ENCODE data around the gene TFPT. TPM values are rescaled to one million over a fixed set of nuclear protein-coding genes. Genes with fewer than 3 reads are reported as not detected.

Gene TFPT, protein sequence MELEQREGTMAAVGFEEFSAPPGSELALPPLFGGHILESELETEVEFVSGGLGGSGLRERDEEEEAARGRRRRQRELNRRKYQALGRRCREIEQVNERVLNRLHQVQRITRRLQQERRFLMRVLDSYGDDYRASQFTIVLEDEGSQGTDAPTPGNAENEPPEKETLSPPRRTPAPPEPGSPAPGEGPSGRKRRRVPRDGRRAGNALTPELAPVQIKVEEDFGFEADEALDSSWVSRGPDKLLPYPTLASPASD
- total RNA-seq = 11.7 and 16.4 TPM in 2 replicates

DNA sequence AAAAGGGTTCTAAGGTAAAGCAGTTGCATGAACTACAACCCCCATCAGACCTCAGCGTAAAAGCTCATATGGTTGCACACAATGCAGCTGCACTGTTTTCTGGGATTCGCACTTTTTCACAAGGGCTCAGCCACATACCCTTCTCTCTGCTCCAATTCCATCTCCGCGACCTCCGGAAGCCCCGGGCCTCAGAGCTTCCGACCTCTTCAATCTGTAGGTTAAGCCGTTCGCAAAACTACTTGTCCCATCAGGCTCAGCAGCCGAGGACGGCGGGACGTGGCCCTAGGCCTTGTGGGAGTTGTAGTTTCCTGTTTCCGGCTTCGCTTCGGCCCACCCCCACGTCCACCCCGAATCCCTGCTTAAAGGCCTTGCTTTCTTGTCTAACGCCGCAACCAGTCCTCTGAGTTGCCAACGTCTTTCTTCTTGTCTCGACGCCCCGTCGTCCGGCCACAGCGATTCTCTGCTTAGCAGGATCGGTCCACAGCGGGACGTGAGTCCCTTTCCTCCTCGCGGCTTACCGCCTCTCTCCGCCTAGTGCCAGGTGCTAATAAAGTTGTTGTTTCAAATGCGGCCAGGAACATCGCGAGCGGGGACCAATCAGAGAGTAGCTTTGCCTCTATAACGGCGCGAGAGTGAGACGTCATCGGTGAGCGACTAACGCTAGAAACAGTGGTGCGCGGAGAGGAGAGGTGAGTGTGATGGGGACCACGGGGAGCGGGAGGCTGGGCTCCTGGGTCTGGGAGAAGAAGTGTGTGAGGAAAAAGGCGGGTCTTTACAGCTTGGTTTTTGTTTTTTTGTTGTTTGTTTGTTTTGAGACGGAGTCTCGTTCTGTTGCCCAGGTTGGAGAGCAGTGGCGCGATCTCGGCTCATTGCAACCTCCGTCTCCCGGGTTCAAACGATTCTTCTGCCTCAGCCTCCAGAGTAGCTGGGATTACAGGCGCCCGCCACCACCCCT lies at the start of gene TFPT, which contains the start of gene PRPF31:
Gene TFPT (minus strand): TSS at position 549 of the 955 bp plus-strand sequence. CDS start 388 bp downstream, at position 161.
Gene PRPF31 (plus strand): TSS at position 646 of the 955 bp plus-strand sequence. CDS start 2,525 bp downstream, outside the sequence.

DNA sequence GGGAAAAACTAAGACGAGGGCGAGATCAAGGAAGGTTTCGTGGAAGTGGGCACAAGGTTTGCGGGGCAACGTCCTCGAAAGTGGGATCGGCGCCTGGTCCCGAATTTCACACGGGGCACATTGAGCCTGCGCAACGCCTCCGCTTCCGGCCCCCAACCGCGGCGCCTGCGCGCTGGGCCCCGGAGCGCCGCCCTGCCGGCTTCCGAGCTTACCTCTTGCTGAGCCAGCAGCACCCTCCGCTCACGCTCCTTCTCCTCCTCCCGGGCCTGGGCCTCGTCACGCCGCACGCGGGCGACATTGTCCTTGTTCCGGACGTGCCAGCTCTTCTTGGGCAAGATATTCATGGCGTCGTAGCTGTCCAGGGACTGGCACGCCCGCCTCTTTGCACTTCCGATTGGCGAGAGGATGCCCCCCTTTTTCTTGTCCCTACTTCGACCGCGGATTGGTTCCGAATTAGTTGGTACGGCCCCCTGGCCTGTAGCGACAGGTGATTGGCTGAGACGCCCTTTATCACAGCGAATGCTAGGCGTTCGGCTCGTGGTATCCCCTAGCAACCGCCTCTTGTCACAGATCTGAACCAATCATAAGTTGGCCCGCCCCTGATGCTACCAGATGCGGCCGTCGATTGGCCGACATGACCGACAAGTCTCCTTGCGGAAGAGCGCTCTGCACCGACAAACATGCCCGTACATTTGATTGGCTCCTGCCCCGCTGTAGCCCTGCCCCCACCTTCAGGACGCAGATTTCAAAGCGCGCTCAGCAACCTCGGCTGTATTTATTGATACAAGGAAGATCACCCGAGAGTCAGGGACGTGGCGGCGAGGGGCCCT lies 44.1 kb upstream of the TFPT start, which contains the start of gene LENG1:
Gene LENG1 (minus strand): TSS at position 370 of the 830 bp plus-strand sequence. CDS start 26 bp downstream, at position 344.

DNA sequence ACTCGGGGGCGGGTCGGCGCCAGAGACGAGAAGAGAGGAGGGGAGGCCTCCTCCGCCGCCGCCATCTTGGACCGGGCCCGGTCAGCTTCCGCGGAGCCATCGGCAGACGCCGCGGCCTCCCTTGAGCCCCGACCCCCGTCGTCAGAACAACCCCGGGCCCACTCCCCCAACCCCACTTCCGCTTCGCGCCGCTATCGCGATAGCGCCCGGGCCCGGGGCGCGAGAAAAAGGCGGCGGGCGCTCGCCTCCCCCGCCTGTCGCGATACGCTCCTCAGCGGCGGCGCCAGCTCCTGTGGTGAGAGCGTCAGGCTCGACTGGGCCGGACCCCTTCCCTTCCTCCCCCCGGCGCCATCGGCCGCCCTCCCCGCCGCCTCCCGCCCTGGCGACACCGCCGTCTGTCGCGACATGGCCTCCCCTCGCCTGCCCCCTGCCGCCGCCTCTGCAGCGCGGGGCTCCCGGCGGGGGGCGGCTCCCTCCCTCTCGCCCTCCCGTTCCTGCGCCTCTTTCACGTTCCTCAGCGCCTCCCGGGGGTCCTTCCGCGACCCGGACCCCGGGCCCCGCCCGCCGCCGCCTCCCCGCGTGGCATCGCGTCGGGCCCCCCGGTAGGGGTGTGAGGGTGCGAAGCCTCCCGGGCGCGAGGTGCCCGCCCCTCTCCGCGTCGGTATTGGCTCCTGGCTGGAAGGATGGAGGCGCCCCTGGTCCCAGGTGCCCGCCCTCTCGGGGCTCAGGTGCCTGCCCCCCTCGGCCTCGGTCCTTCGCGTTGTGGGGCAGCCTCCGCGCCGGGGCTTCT lies 22.4 kb upstream of the TFPT start, which contains the start of gene CNOT3:
Gene CNOT3 (plus strand): TSS at position 64 of the 790 bp plus-strand sequence. CDS start 5,217 bp downstream, outside the sequence.

DNA sequence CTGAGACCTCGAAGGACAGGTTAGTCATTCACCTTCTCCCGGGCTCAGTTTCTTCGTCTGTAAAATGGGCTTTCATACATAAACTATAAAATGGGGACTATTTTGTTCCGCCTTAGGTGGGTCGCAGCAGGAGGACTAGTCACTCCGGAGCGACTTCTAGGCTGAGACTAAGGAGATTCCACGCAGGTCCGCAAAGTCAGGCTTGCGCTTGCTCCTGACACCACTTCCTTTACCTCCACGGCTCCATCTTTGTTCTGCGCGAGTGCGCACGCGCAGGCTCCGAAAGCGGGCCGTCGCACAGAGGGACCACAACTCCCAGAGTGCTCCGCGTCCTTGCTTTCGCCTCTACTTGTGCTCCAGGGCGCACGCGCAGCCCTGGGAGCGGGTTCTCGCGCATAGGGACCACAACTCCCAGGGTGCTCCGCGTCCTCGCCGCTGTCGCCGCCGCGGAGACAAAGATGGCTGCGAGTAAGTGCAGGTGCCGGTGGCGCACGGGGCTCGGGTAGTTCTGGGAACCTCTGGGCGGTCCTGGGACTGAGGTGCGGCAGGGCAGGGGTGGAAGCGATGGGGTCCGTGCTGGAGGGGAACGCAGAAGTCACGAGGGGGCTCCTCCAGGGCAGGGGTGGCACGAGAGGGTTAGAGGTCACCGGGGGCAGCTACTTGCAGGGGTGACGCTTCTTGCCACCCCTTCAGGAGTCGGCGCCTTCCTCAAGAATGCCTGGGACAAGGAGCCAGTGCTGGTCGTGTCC lies 12.9 kb downstream of the TFPT start, which contains the start of gene NDUFA3:
Gene NDUFA3 (plus strand): TSS at position 435 of the 749 bp plus-strand sequence. CDS start 24 bp downstream, at position 459.

DNA sequence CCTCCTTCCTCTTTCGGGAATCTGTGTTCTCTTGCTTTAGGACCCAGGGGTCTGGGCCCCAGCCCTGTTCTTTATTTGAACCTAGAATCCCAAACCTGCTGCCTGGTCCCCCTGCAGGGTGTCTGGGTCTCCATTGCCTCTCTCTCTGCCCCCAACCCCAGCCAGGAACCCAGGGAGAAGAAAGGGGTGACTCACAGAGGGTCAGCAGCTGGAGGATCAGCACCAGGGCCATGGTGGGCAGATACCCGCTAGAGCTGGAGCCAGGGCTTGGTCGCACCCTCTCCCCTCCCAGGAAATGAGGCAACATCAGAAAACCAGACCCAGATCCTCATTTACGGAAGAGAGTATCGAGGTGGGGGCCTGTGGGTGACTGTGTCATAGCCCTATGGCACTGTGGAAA lies 14.9 kb downstream of the TFPT start, which contains the start of gene OSCAR:
Gene OSCAR (minus strand): TSS at position 243 of the 400 bp plus-strand sequence. CDS start 11 bp downstream, at position 232.

DNA sequence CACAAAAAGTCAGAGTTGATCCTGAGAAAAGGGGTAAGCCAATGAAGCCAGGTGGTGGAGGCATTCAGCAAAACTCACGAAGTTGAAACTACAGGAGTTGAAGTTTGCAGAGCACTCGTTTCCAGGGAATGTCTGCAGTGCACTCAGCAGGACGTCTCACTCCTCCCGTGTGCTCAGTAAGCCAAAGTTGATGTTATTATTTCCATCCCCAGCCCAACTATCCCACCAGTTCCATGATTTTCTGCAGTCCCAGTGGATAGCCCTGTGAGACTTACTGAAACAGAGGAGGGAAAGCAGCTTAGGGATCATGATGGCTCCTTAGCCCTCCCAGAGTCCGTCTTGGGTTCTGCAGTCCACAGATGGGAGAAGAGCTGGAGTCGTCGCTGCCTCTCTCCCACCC lies 34.4 kb downstream of the TFPT start, which contains the start of gene TARM1:
Gene TARM1 (minus strand): TSS at position 334 of the 400 bp plus-strand sequence. CDS start 25 bp downstream, at position 309.

DNA sequence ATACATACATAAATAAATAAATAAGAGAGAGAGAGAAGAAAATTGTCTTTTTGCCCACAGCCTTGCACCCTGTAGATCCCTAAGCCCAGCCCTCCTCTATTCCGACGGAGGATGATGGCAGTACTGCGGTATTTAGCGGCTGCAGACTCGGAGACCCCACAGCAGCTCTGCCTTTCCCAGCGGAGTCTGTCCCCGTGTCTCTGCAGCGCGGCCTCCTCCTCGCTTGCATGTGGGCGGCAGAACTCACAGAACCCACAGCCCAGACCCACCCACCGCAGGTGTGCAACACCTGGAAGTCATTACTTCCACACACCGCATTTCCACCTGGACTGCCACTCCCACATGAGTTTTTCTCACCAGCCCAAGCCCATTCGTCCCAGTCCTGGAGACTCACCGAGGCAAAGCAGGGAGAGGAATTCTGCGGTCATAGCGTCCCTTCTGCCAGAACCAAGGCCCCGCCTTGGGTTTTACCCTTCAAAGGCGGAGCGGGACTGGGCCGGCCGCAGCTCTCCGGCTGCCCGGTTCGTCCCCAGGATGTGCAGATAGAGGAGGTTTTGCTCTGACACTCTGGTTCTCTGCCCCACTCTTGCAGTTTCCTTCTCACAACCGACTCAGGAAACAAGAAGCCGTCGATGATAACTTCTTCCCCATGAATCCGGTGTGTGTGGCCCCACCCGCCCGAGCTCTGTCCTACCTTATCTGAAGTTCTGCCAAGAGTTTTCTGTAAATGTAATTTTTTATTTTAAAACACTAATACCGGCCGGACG lies 51.9 kb downstream of the TFPT start, which contains the start of gene VSTM1:
Gene VSTM1 (minus strand): TSS at position 548 of the 767 bp plus-strand sequence. CDS start 120 bp downstream, at position 428.

Other genes with a start within 250 kb of the TFPT start
- gene MYADM, start 247.8 kb downstream of the TFPT start, total RNA-seq = 9.3 and 11.9 TPM in 2 replicates
- not detected in 2 replicates for gene PRKCG, start 233.5 kb downstream of the TFPT start, total RNA-seq
- 0.44 and 2.6 TPM in 2 replicates for gene CACNG7, start 206.4 kb downstream of the TFPT start, total RNA-seq
- 0.50 and 0.58 TPM in 2 replicates for gene CACNG8, start 152.7 kb downstream of the TFPT start, total RNA-seq
- 0.33 TPM in 1 of 2 replicates, not detected in the other for gene CACNG6, start 124.0 kb downstream of the TFPT start, total RNA-seq
- gene VSTM1, start 51.8 kb downstream of the TFPT start, total RNA-seq = not detected in 2 replicates
- gene TARM1, start 34.3 kb downstream of the TFPT start, total RNA-seq = not detected in 2 replicates
- gene OSCAR, start 14.9 kb downstream of the TFPT start, total RNA-seq = 0.15 and 0.33 TPM in 2 replicates
- gene NDUFA3, start 12.8 kb downstream of the TFPT start, total RNA-seq = 5.8 and 25.1 TPM in 2 replicates
- gene PRPF31, start 97 bp upstream of the TFPT start, total RNA-seq = 56.9 and 79.4 TPM in 2 replicates
- 10.1 and 25.9 TPM in 2 replicates for gene CNOT3, start 22.1 kb upstream of the TFPT start, total RNA-seq
- 4.3 and 5.4 TPM in 2 replicates for gene LENG1, start 44.1 kb upstream of the TFPT start, total RNA-seq
- gene TMC4, start 57.5 kb upstream of the TFPT start, total RNA-seq = 0.58 and 0.83 TPM in 2 replicates
- gene MBOAT7, start 73.9 kb upstream of the TFPT start, total RNA-seq = 36.8 and 94.6 TPM in 2 replicates
- gene TSEN34, start 75.7 kb upstream of the TFPT start, total RNA-seq = 86.1 and 105 TPM in 2 replicates
- 1,744 and 1,790 TPM in 2 replicates for gene RPS9, start 85.2 kb upstream of the TFPT start, total RNA-seq
- gene LILRB3, start 107.3 kb upstream of the TFPT start, total RNA-seq = not detected in 2 replicates
- gene LILRA6, start 127.1 kb upstream of the TFPT start, total RNA-seq = not detected in 2 replicates
- under 0.01 TPM in 1 of 2 replicates, not detected in the other for gene LILRB5, start 141.6 kb upstream of the TFPT start, total RNA-seq
- gene LILRB2, start 165.5 kb upstream of the TFPT start, total RNA-seq = not detected in 2 replicates
- not detected in 2 replicates for gene LILRA5, start 197.5 kb upstream of the TFPT start, total RNA-seq
- gene LILRA4, start 223.5 kb upstream of the TFPT start, total RNA-seq = not detected in 2 replicates
- not detected in 2 replicates for gene LAIR1, start 249.3 kb upstream of the TFPT start, total RNA-seq